GM23338 (cell line): ENCODE data around the gene STXBP5. TPM values are rescaled to one million over a fixed set of nuclear protein-coding genes. Genes with fewer than 3 reads are reported as not detected.

Source experiments
- ATAC-seq: fragments of 200-7000 bp; cut with Tn5 transposase; 3 replicates; pipeline ENCODE4 v1.9.1; 2020
- DNase-seq: peaks from one replicate; pipeline ENCODE4 v3.0.0-alpha.2; 2015; ENCODE audit warnings: low spot score
- H2AFZ ChIP-seq: fragments of 200-600 bp; sonication (generic); 2 replicates; pipeline ENCODE4 v1.8.0; 2016; ENCODE audit warnings: antibody characterized with exemption, mild to moderate bottlenecking, moderate library complexity
- H3F3A ChIP-seq: fragments of 200-600 bp; sonication (generic); replicated peaks from 2 replicates; pipeline ENCODE4 v1.8.0; 2017; ENCODE audit warnings: antibody characterized with exemption, mixed run types, low read depth
- H3K27ac ChIP-seq: fragments of 200-600 bp; sonication (generic); 2 replicates; pipeline ENCODE4 v1.6.1; 2016; ENCODE audit warnings: low read depth
- H3K27me3 ChIP-seq: fragments of 200-600 bp; sonication (generic); 2 replicates; pipeline ENCODE4 v1.8.0; 2016; ENCODE audit warnings: mild to moderate bottlenecking, mixed run types, moderate library complexity; ENCODE audit not compliant: insufficient read depth
- H3K36me3 ChIP-seq: fragments of 200-600 bp; sonication (generic); 2 replicates; pipeline ENCODE4 v1.8.0; 2016; ENCODE audit warnings: mild to moderate bottlenecking; ENCODE audit not compliant: insufficient read depth
- H3K4me1 ChIP-seq: fragments of 200-600 bp; sonication (generic); 2 replicates; pipeline ENCODE4 v1.8.0; 2016; ENCODE audit warnings: mild to moderate bottlenecking, moderate library complexity; ENCODE audit not compliant: insufficient read depth
- H3K4me2 ChIP-seq: fragments of 200-600 bp; sonication (generic); 2 replicates; pipeline ENCODE4 v1.7.1; 2017; ENCODE audit warnings: mixed run types
- H3K4me3 ChIP-seq: fragments of 200-600 bp; sonication (generic); 2 replicates; pipeline ENCODE4 v1.6.1; 2016; ENCODE audit warnings: mixed run types
- H3K79me2 ChIP-seq: fragments of 200-600 bp; sonication (generic); replicated peaks from 2 replicates; pipeline ENCODE4 v1.8.0; 2017; ENCODE audit warnings: mild to moderate bottlenecking; ENCODE audit not compliant: insufficient read depth
- H3K9me2 ChIP-seq: fragments of 200-600 bp; sonication (generic); 2 replicates; pipeline ENCODE4 v1.8.0; 2017; ENCODE audit not compliant: insufficient read depth
- H4K20me1 ChIP-seq: fragments of 200-600 bp; sonication (generic); replicated peaks from 2 replicates; pipeline ENCODE4 v1.8.0; 2017; ENCODE audit warnings: mild to moderate bottlenecking; ENCODE audit not compliant: insufficient read depth
- H3K27ac Mint-ChIP-seq: 2 replicates; pipeline ENCODE4 v1.8.0; 2020; ENCODE audit warnings: inconsistent platforms, mild to moderate bottlenecking, moderate library complexity, mixed read lengths
- H3K27me3 Mint-ChIP-seq: 3 replicates; pipeline ENCODE4 v1.8.0; 2022; ENCODE audit warnings: low read depth, mild to moderate bottlenecking, moderate library complexity, mixed read lengths, inconsistent platforms; ENCODE audit not compliant: insufficient read depth, poor library complexity
- H3K36me3 Mint-ChIP-seq: 3 replicates; pipeline ENCODE4 v1.8.0; 2021; ENCODE audit warnings: low read depth, mild to moderate bottlenecking, inconsistent platforms, moderate library complexity, mixed read lengths
- H3K4me1 Mint-ChIP-seq: 3 replicates; pipeline ENCODE4 v1.8.0; 2020; ENCODE audit warnings: mild to moderate bottlenecking, inconsistent platforms, mixed read lengths
- H3K4me3 Mint-ChIP-seq: 3 replicates; pipeline ENCODE4 v1.8.0; 2021; ENCODE audit warnings: moderate library complexity, mild to moderate bottlenecking, inconsistent platforms, mixed read lengths
- H3K9me3 Mint-ChIP-seq: 3 replicates; pipeline ENCODE4 v1.8.0; 2020; ENCODE audit warnings: moderate library complexity, mild to moderate bottlenecking, inconsistent platforms, mixed read lengths
- CREB1 ChIP-seq: fragments of 250-450 bp; sonication (Bioruptor Pico); IDR thresholded peaks from 2 replicates; pipeline ENCODE4 v1.5.0; 2020; ENCODE audit warnings: low read depth, mild to moderate bottlenecking, moderate library complexity
- EZH2 ChIP-seq: fragments of 200-600 bp; sonication (generic); IDR thresholded peaks from one replicate; pipeline ENCODE4 v1.8.0; 2017; ENCODE audit warnings: antibody characterized with exemption, mild to moderate bottlenecking, low read depth; ENCODE audit not compliant: unreplicated experiment
- EZH2phosphoT487 ChIP-seq: fragments of 200-600 bp; sonication (generic); IDR thresholded peaks from one replicate; pipeline ENCODE4 v1.8.1; 2018; ENCODE audit warnings: antibody characterized with exemption; ENCODE audit not compliant: unreplicated experiment
- JUNB ChIP-seq: IDR thresholded peaks from one replicate; pipeline ENCODE4 v1.6.1; 2016; ENCODE audit warnings: antibody characterized with exemption; ENCODE audit not compliant: unreplicated experiment
- POLR2AphosphoS5 ChIP-seq: IDR thresholded peaks from 2 replicates; pipeline ENCODE4 v1.6.1; 2016; ENCODE audit warnings: antibody characterized with exemption, low read depth
- STAT1 ChIP-seq: IDR thresholded peaks from one replicate; pipeline ENCODE4 v1.6.1; 2016; ENCODE audit warnings: antibody characterized with exemption; ENCODE audit not compliant: unreplicated experiment
- ZNF114 ChIP-seq: fragments of 250-450 bp; sonication (Bioruptor Pico); IDR thresholded peaks from 2 replicates; pipeline ENCODE4 v1.5.0; 2020; ENCODE audit warnings: mild to moderate bottlenecking, moderate library complexity
- polyA plus RNA-seq: library from polyadenylated mRNA; unstranded; fragments of >200 nt; fragmentation: Nextera tagmentation; extraction: Ambion mirVana; gene quantifications from 2 replicates; pipeline ENCODE4 v1.2.1, GENCODE V29; 2016
- total RNA-seq: library from RNA; depleted of rRNA; stranded (reverse); fragments of >200 nt; shearing (Covaris generic); gene quantifications from 2 replicates; pipeline ENCODE4 v1.2.3, GENCODE V29; 2014
- TF ChIP-seq, protein P1 (sequence below), 2 experiments: fragments of 200-600 bp in 1 of 2; sonication (generic) in 1 of 2; conservative IDR thresholded peaks; 2 replicates each; pipeline versions ENCODE4 v1.5.1 to v1.6.1; 2016 to 2017; ENCODE audit warnings: antibody characterized with exemption in 2 of 2, low read depth in 2 of 2, mild to moderate bottlenecking in 2 of 2, moderate library complexity in 1 of 2
- TF ChIP-seq, protein P2 (sequence below): IDR thresholded peaks from 2 replicates; pipeline ENCODE4 v1.6.1; 2016; ENCODE audit warnings: antibody characterized with exemption

The STXBP5 gene
- total and polyA plus RNA-seq, 2 experiments from 2014 or later = 3.9 to 17.8 TPM

- no peaks in the 10 kb centered on the region for H3K4me1 Mint-ChIP-seq
- H3K9me2 ChIP-seq = no peaks in the 10 kb centered on the region
- H3K36me3 ChIP-seq = no peaks in the 10 kb centered on the region
- H4K20me1 ChIP-seq = no peaks in the 10 kb centered on the region
- peaks cover 4% of the 10 kb centered on the region for H3K9me3 Mint-ChIP-seq
- peaks cover 4% of the 10 kb centered on the region; the same call in 2 of the 3 replicates for H3K36me3 Mint-ChIP-seq
- H3K4me3 Mint-ChIP-seq = no peak overlapping the region
- no peak for TF ChIP-seq ZNF114
- TF ChIP-seq, protein P1, sequence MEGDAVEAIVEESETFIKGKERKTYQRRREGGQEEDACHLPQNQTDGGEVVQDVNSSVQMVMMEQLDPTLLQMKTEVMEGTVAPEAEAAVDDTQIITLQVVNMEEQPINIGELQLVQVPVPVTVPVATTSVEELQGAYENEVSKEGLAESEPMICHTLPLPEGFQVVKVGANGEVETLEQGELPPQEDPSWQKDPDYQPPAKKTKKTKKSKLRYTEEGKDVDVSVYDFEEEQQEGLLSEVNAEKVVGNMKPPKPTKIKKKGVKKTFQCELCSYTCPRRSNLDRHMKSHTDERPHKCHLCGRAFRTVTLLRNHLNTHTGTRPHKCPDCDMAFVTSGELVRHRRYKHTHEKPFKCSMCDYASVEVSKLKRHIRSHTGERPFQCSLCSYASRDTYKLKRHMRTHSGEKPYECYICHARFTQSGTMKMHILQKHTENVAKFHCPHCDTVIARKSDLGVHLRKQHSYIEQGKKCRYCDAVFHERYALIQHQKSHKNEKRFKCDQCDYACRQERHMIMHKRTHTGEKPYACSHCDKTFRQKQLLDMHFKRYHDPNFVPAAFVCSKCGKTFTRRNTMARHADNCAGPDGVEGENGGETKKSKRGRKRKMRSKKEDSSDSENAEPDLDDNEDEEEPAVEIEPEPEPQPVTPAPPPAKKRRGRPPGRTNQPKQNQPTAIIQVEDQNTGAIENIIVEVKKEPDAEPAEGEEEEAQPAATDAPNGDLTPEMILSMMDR (conservative IDR thresholded peaks at IDR 0.05; ENCODE audit: low read depth in 2 of 2) = no peak
- TF ChIP-seq JUNB = no peak
- no peak for TF ChIP-seq STAT1
- TF ChIP-seq EZH2phosphoT487 = no peak
- no peak for TF ChIP-seq POLR2AphosphoS5
- TF ChIP-seq EZH2 = no peak
- TF ChIP-seq, protein P2, sequence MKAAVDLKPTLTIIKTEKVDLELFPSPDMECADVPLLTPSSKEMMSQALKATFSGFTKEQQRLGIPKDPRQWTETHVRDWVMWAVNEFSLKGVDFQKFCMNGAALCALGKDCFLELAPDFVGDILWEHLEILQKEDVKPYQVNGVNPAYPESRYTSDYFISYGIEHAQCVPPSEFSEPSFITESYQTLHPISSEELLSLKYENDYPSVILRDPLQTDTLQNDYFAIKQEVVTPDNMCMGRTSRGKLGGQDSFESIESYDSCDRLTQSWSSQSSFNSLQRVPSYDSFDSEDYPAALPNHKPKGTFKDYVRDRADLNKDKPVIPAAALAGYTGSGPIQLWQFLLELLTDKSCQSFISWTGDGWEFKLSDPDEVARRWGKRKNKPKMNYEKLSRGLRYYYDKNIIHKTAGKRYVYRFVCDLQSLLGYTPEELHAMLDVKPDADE = no peak
- H2AFZ ChIP-seq = no peak overlapping the region
- H3K4me1 ChIP-seq = no peaks in the 10 kb centered on the region
- H3K27me3 ChIP-seq = no peaks in the 10 kb centered on the region
- no peak overlapping the region for H3K4me2 ChIP-seq
- ATAC-seq = no peak
- H3K27me3 Mint-ChIP-seq = no peaks in the 10 kb centered on the region
- no peaks in the 10 kb centered on the region for H3K79me2 ChIP-seq
- no peak overlapping the region for H3K4me3 ChIP-seq
- H3F3A ChIP-seq = no peaks in the 10 kb centered on the region
- H3K27ac Mint-ChIP-seq = no peak overlapping the region
- no peak overlapping the region for H3K27ac ChIP-seq
- no peak for DNase-seq
Observed at GRCh38 chr6:147395158-147395557, 190.9 kb downstream of the STXBP5 start.

DNA sequence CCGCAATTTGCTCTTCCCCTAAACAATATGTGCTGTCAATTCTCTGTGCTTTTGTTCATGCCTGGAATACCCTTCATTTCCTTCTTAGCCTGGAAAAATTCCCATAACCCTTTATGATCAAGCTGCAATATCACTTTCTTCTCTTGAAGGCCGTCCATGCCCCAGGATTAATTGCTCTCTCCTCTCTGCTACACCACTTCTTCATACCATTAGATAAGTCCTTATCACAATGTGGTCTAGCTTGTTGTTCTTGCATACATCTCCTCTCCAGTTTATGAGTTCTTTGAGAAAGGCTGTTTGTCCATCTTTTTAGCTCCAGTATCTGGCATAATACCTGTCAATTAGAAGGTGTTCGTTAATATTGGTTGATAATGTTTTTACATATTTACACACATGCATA is 193.1 kb downstream of the STXBP5 start:
- no peak overlapping the region for H2AFZ ChIP-seq
- H3K27ac ChIP-seq = no peak overlapping the region
- no peaks in the 10 kb centered on the region for H4K20me1 ChIP-seq
- no peaks in the 10 kb centered on the region for H3K9me2 ChIP-seq
- no peaks in the 10 kb centered on the region for H3K27me3 ChIP-seq
- peaks cover 25% of the 10 kb centered on the region for H3K9me3 Mint-ChIP-seq
- H3K4me3 ChIP-seq = no peak overlapping the region
- no peaks in the 10 kb centered on the region for H3K27me3 Mint-ChIP-seq
- H3K36me3 ChIP-seq = no peaks in the 10 kb centered on the region
- no peaks in the 10 kb centered on the region for H3F3A ChIP-seq
- no peak overlapping the region for H3K4me3 Mint-ChIP-seq
- no peak overlapping the region for H3K27ac Mint-ChIP-seq
- H3K4me1 Mint-ChIP-seq = no peaks in the 10 kb centered on the region
- TF ChIP-seq CREB1 (no peak), JUNB (no peak), EZH2phosphoT487 (no peak), POLR2AphosphoS5 (no peak), STAT1 (no peak), EZH2 (no peak)
- TF ChIP-seq, protein P2 = no peak
- ATAC-seq = no peak
- no peak overlapping the region for H3K4me2 ChIP-seq
- no peak for DNase-seq
- H3K4me1 ChIP-seq = no peaks in the 10 kb centered on the region
- peaks cover 16% of the 10 kb centered on the region; the same call in 2 of the 3 replicates for H3K36me3 Mint-ChIP-seq
- H3K79me2 ChIP-seq = no peaks in the 10 kb centered on the region
